GM13976 (cell line): ENCODE results near the gene KRTAP4-11.

Experiments
- DNase-seq: peaks from one replicate; pipeline ENCODE4 v3.0.0; 2012; ENCODE audit warnings: low spot score
- CTCF ChIP-seq: IDR thresholded peaks from 2 replicates; pipeline ENCODE4 v1.5.1; 2012; ENCODE audit warnings: borderline replicate concordance, mild to moderate bottlenecking; ENCODE audit not compliant: insufficient read depth; ENCODE audit errors: extremely low read depth, missing control alignments, control extremely low read depth
- in situ Hi-C: fragments of 300-500 bp; cut with MboI; formaldehyde crosslinking; loops from one replicate; pipeline ENCODE4 v1.12.0; 2022; ENCODE audit warnings: low sequenced_read_pairs, mixed read lengths, inconsistent platforms; ENCODE audit not compliant: unreplicated experiment

KRTAP4-11 gene

GRCh38 chr17:41082626-41083025 lies 35.5 kb downstream of the KRTAP4-11 start:
- in situ Hi-C loops, result no loop called here
- DNase-seq, result no peak
- TF ChIP-seq CTCF, result no peak

GRCh38 chr17:41076788-41077187 lies 41.4 kb downstream of the KRTAP4-11 start:
- no peak for TF ChIP-seq CTCF
- DNase-seq, result no peak
- in situ Hi-C loops, result no loop called here

- no peak for TF ChIP-seq CTCF
- DNase-seq, result no peak
- in situ Hi-C loops, result no loop called here
Measured at GRCh38 chr17:41073676-41074075, 44.5 kb downstream of the KRTAP4-11 start.

- in situ Hi-C loops, result no loop called here
- DNase-seq, result no peak
- TF ChIP-seq CTCF, result no peak
Measured at GRCh38 chr17:41071606-41072360, 46.4 kb downstream of the KRTAP4-11 start.

GRCh38 chr17:41069031-41069430 lies 49.1 kb downstream of the KRTAP4-11 start:
- in situ Hi-C loops, result no loop called here
- TF ChIP-seq CTCF, result no peak
- DNase-seq, result no peak

GRCh38 chr17:41067281-41067680 lies 50.9 kb downstream of the KRTAP4-11 start:
- no peak for DNase-seq
- in situ Hi-C loops, result no loop called here
- no peak for TF ChIP-seq CTCF
